HEK293T (cell line): ENCODE data around the gene GLRX3.
A peak's percentile ranks its signal among the peaks of the same experiment; 100 is the strongest.

ENCODE experiments used
- CTCF ChIA-PET: fragments of 350-600 bp; formaldehyde crosslinking; extraction: SDS; loops from one replicate; lab custom pipeline; 2021; ENCODE audit warnings: antibody characterized with exemption, inconsistent platforms; lab: Yijun Ruan, JAX
- POLR2A ChIA-PET: fragments of 350-600 bp; formaldehyde crosslinking; extraction: SDS; loops from one replicate; lab custom pipeline; 2020; ENCODE audit warnings: antibody characterized with exemption, inconsistent platforms; lab: Yijun Ruan, JAX
- DNase-seq: peaks from one replicate; pipeline ENCODE4 v3.0.0; 2012; ENCODE audit warnings: mixed read lengths; ENCODE audit errors: extremely low spot score
- ARNT ChIP-seq: fragments of 450-650 bp; IDR thresholded peaks from 2 replicates; pipeline ENCODE4 v1.6.1; 2017; ENCODE audit warnings: mild to moderate bottlenecking
- BHLHE40 ChIP-seq: fragments of 450-650 bp; IDR thresholded peaks from 2 replicates; pipeline ENCODE4 v1.6.1; 2016; ENCODE audit warnings: mild to moderate bottlenecking, moderate library complexity, borderline replicate concordance
- CTBP1 ChIP-seq: fragments of 450-650 bp; IDR thresholded peaks from 2 replicates; pipeline ENCODE4 v1.6.1; 2016; ENCODE audit warnings: borderline replicate concordance
- ELF4 ChIP-seq: fragments of 450-650 bp; IDR thresholded peaks from 2 replicates; pipeline ENCODE4 v1.6.1; 2017; ENCODE audit warnings: antibody characterized with exemption
- FOXA1 ChIP-seq: fragments of 450-650 bp; IDR thresholded peaks from 2 replicates; pipeline ENCODE4 v1.6.1; 2016; ENCODE audit warnings: mild to moderate bottlenecking
- FOXK2 ChIP-seq: fragments of 450-650 bp; IDR thresholded peaks from 2 replicates; pipeline ENCODE4 v1.6.1; 2016; ENCODE audit warnings: mild to moderate bottlenecking
- FOXM1 ChIP-seq: fragments of 450-650 bp; IDR thresholded peaks from 2 replicates; pipeline ENCODE4 v1.6.1; 2017; ENCODE audit warnings: mild to moderate bottlenecking, borderline replicate concordance
- HDGF ChIP-seq: fragments of 450-650 bp; IDR thresholded peaks from 2 replicates; pipeline ENCODE4 v1.6.1; 2017; ENCODE audit warnings: antibody characterized with exemption, borderline replicate concordance
- L3MBTL2 ChIP-seq: fragments of 450-650 bp; conservative IDR thresholded peaks from 2 replicates; pipeline ENCODE4 v1.6.1; 2016; ENCODE audit warnings: mild to moderate bottlenecking
- LEF1 ChIP-seq: fragments of 450-650 bp; IDR thresholded peaks from 2 replicates; pipeline ENCODE4 v1.6.1; 2017; ENCODE audit warnings: mild to moderate bottlenecking, borderline replicate concordance
- NFRKB ChIP-seq: fragments of 450-650 bp; IDR thresholded peaks from 2 replicates; pipeline ENCODE4 v1.6.1; 2016; ENCODE audit warnings: mild to moderate bottlenecking, moderate library complexity
- PKNOX1 ChIP-seq: fragments of 450-650 bp; IDR thresholded peaks from 2 replicates; pipeline ENCODE4 v1.6.1; 2016
- SP1 ChIP-seq: fragments of 450-650 bp; IDR thresholded peaks from 2 replicates; pipeline ENCODE4 v1.6.1; 2017
- SUZ12 ChIP-seq: fragments of 450-650 bp; IDR thresholded peaks from 2 replicates; pipeline ENCODE4 v1.6.1; 2016; ENCODE audit warnings: mild to moderate bottlenecking
- TARDBP ChIP-seq: fragments of 450-650 bp; IDR thresholded peaks from 2 replicates; pipeline ENCODE4 v1.6.1; 2016
- ZNF384 ChIP-seq: fragments of 450-650 bp; IDR thresholded peaks from 2 replicates; pipeline ENCODE4 v1.6.1; 2016

The GLRX3 gene

GRCh38 chr10:130202984-130203621 lies 66.9 kb downstream of the GLRX3 start:
- POLR2A ChIA-PET: no interaction called here
- TF ChIP-seq TARDBP (no peak), CTBP1 (no peak)
- no peak for DNase-seq
- CTCF ChIA-PET: interaction anchor here (0.6 kb wide), 1 partner anchor 1729 kb away, joined by 3 read pairs; no protein-coding TSS in a partner anchor

- CTCF ChIA-PET: interaction anchor here (0.6 kb wide), 1 partner anchor 1729 kb away, joined by 3 read pairs; no protein-coding TSS in a partner anchor
- no peak for TF ChIP-seq SP1
- TF ChIP-seq NFRKB: no peak
- TF ChIP-seq FOXA1: no peak
- TF ChIP-seq FOXK2: no peak
- no peak for TF ChIP-seq BHLHE40
- no peak for TF ChIP-seq ELF4
- TF ChIP-seq HDGF: no peak
- TF ChIP-seq L3MBTL2: no peak
- no peak for TF ChIP-seq LEF1
- TF ChIP-seq ZNF384: no peak
- TF ChIP-seq TARDBP: no peak
- TF ChIP-seq ARNT: no peak
- POLR2A ChIA-PET: no interaction called here
- no peak for DNase-seq
These were observed 67.4 kb downstream of the GLRX3 start for GRCh38 chr10:130203626-130204025.

GRCh38 chr10:130206216-130206737 lies 70.1 kb downstream of the GLRX3 start:
- POLR2A ChIA-PET: no interaction called here
- no peak for TF ChIP-seq PKNOX1
- TF ChIP-seq BHLHE40: no peak
- TF ChIP-seq SP1: no peak
- TF ChIP-seq ARNT: no peak
- no peak for TF ChIP-seq FOXM1
- TF ChIP-seq TARDBP: no peak
- TF ChIP-seq HDGF: no peak
- no peak for TF ChIP-seq FOXK2
- TF ChIP-seq ZNF384: no peak
- TF ChIP-seq NFRKB: no peak
- no peak for TF ChIP-seq CTBP1
- no peak for TF ChIP-seq SUZ12
- TF ChIP-seq ELF4: no peak
- no peak for TF ChIP-seq LEF1
- CTCF ChIA-PET: no interaction called here
- DNase-seq: no peak

- POLR2A ChIA-PET: no interaction called here
- no peak for DNase-seq
- CTCF ChIA-PET: no interaction called here
- no peak for TF ChIP-seq ARNT
These were observed 71.0 kb downstream of the GLRX3 start for GRCh38 chr10:130207205-130207604.

- DNase-seq: no peak
- ChIA-PET CTCF (no interaction called here), POLR2A (no interaction called here)
- TF ChIP-seq SUZ12 (no peak), FOXA1 (no peak), LEF1 (no peak), SP1 (no peak), BHLHE40 (no peak), ZNF384 (no peak)
These were observed 72.6 kb downstream of the GLRX3 start for GRCh38 chr10:130208807-130209206.

- peak; percentile 26 for DNase-seq
- ChIA-PET CTCF (no interaction called here), POLR2A (no interaction called here)
- TF ChIP-seq SP1 (no peak), PKNOX1 (peak; percentile 38; the same call in 1 of the 2 replicates), FOXM1 (no peak)
These were observed 76.6 kb downstream of the GLRX3 start for GRCh38 chr10:130212746-130213145.

GRCh38 chr10:130213286-130214080 lies 77.3 kb downstream of the GLRX3 start:
- no peak for TF ChIP-seq PKNOX1
- TF ChIP-seq NFRKB: no peak
- no peak for TF ChIP-seq SUZ12
- POLR2A ChIA-PET: no interaction called here
- DNase-seq: no peak
- CTCF ChIA-PET: no interaction called here
